GM12865 (cell line): Measurements from ENCODE around the gene C1orf115.
"Not testable (repeated sequence)": the region's sequence is repeated elsewhere in the genome, so short reads cannot be mapped to it uniquely, and the experiment has no call there.

Source experiments
- DNase-seq: peaks from one replicate; pipeline ENCODE4 v3.0.0; 2010; ENCODE audit warnings: low read depth
- H3K4me3 ChIP-seq: 2 replicates; pipeline ENCODE4 v1.5.1; 2011; ENCODE audit warnings: mild to moderate bottlenecking, low read depth, low read length, control low read depth
- CTCF ChIP-seq: IDR thresholded peaks from 2 replicates; pipeline ENCODE4 v1.5.1; 2011; ENCODE audit warnings: low read length, control low read depth, low read depth, inconsistent platforms; ENCODE audit not compliant: insufficient read depth; ENCODE audit errors: missing control alignments

The C1orf115 gene

DNA sequence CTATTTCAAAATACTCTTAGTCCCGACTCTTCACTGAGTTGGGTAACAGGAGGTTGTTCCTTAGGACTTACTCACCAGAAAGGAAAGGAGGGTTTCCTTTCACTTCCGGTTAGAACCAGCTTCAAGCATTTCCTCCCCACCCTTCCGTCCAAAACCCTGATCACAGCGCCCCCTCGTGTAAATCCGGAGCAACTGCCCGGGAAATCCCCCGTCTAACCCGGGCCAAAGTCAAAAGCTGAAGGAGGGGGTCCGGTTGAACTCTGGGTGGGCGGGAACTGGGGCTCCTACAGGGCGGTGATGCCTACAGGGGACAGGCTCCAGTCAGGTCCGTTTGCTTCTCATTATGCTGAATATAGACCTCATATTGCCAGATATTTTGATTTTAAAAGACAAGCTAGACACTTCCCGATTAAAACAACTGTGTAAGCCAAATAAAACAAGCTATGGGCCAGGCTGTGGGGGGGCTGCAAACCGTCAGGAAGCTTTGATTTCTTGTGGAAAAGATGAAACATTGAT is 43.0 kb downstream of the C1orf115 start:
- no peak overlapping the region for H3K4me3 ChIP-seq
- DNase-seq, result peak; percentile 79
- TF ChIP-seq CTCF, result peak; percentile 76

- TF ChIP-seq CTCF, result no peak
- no peak overlapping the region for H3K4me3 ChIP-seq
- DNase-seq, result no peak
Observed at GRCh38 chr1:220734571-220735326, 44.6 kb downstream of the C1orf115 start.

DNA sequence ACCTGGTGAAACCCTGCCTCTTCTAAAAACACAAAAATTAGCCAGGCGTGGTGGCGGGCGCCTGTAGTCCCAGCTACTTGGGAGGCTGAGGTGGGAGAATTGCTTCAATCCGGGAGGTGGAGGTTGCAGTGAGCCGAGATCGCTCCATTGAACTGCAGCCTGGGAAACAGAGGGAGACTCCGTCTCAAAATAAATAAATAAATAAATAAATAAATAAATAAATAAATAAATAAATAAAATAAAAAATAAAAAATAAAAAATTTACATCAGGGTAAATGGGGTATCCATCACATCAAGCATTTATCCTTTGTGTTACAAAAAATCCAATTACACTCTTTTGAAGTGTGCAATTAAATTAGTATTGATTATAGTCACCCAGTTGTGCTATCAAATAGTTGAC is 46.1 kb downstream of the C1orf115 start:
- H3K4me3 ChIP-seq, DNase-seq: not testable (repeated sequence)

DNA sequence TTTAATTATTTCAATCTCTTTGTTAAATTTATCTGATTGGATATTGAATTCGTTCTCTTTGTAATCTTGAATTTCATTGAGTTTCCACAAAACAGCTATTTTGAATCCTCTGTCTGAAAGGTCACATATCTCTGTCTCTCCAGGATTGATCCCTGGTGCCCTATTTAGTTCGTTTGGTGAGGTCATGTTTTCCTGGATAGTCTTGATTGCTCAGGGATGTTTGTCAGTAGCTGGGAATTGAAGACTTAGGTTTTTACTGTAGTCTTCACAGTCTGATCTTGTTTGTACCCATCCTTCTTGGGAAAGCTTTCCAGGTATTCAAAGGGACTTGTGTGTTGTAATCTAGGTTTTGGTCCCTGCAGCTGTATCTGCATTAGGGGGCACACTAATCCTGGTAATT is 51.2 kb downstream of the C1orf115 start:
- no peak overlapping the region for H3K4me3 ChIP-seq
- TF ChIP-seq CTCF, result no peak
- no peak for DNase-seq

DNA sequence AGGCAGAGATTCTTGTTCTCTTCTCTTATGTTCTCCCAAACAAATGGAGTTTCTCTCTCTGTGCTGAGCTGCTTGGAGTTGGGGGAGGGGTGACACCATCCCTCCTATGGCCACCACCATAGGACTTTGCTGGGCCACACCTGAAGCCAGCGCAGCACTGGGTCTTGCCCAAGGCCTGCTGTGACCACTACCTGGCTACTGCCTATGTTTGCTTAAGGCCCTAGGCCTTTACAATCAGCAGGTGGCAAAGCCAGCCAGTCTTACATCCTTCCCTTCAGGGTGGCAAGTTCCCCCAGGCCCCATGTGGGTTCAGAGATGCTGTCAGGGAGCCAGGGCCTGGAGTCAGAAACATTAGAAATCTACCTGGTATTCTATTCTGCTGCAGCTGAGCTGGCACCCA is 51.7 kb downstream of the C1orf115 start:
- TF ChIP-seq CTCF, result no peak
- H3K4me3 ChIP-seq, result no peak overlapping the region
- no peak for DNase-seq

- no peak for DNase-seq
- H3K4me3 ChIP-seq, result no peak overlapping the region
- no peak for TF ChIP-seq CTCF
Observed at GRCh38 chr1:220742520-220742919, 52.4 kb downstream of the C1orf115 start.

DNA sequence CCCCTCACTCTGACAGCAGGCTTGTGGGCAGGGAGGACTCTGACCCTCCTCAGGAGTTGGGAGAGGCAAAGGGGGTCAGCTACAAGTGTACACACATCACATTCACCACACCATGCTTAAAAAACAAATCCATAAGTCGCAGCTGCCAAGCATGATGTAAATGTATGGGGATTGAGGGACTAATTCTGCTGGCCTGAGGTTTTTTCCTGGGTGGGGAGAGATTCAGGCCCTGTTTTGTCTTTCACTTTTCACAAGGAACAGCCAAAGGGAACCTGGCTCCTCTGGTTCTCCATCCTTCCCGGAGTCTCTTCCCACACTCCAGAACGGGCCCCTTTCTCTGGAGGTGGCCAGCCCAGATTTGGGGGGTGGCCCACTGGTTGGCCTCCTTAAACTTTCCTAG is 56.7 kb downstream of the C1orf115 start:
- no peak for TF ChIP-seq CTCF
- H3K4me3 ChIP-seq, result no peak overlapping the region
- no peak for DNase-seq
